GM21737 (cell line): ENCODE data around the gene EIF3M.

Experiments
- ATAC-seq: cut with Tn5 transposase; IDR thresholded peaks from one replicate; pipeline ENCODE4 v1.9.1; 2021; ENCODE audit warnings: mild to moderate bottlenecking, moderate library complexity; ENCODE audit not compliant: unreplicated experiment

EIF3M gene

DNA sequence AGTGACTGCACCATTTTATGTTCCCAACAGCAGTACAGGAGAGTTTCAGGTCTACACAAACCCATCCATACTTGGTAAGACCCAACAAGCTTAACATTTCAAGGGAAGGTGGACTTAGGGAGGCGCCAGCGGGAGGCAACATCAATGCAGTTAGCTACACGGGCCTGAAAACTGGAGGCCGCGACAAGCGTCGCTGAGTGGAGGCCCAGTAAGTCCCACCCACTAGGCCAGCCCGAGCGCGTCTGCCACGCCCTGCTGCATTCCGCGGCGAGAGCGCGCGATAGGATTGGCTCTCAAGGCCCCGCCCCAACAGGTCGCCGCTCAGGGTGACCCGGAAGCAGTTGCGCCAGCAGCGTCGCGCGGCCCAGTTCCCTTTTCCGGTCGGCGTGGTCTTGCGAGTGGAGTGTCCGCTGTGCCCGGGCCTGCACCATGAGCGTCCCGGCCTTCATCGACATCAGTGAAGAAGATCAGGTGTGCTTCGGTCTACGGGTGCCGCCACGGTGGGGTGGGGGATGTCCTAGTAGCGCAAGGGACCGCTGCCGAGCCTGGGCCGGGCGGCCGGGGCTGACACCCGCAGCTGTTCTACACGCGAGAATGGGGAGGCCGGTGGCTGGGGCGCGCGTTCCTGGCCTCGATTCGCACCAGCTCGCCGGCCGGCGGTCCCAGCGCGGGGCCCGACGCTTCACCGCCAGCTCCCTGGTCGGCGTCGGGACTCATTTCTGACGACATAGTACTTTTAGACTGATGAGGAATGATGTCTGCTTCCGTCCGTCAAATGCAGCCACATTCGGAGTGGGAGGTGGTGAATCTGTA is at the start of gene EIF3M:
TSS of gene EIF3M (plus strand) at position 373 of the 813 bp plus-strand sequence. CDS start at position 430, 57 bp downstream.
- peak; percentile 99 for ATAC-seq

DNA sequence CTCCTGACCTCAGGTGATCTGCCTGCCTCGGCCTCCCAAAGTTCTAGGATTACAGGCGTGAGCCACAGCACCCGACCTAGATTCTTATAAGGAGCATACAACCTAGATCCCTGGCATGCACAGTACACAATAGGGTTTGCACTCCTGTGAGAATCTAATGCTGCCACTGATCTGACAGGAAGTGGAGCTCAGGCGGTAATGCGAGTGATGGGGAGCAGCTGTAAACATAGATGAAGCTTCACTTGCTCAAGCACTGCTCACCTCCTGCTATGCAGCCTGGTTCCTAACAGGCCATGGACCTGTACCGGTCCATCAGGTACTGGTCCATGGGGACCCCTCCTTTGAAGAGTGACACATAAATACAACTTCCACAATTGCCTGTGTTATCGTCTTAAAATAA is 44.8 kb upstream of the EIF3M start:
- ATAC-seq = no peak

DNA sequence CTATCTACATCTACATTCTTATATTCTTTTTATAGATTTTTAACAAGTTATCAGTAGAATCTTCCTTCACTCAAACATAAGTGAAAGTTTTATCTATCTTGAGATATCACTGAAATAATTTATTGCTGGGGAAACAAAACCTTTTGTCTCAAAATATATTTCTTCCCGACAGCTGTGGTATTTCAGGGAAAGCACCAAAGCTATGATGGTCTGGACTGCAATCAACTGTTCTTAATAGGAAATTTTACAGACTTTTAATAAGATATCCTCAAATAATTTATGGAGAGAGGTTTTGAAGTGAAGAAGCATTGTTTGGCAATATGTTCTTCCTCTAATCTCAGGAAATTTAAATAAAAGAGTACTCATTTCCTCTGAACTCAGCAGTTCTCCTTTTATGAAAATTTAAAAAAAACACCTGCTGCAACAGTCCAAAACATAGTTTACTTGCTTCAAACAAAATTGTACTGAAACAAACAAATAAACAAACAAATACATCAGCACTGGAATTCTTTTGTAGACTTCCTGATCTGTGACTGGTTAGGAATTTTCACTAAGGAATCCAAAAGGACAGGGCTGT is 33.9 kb upstream of the EIF3M start:
- no peak for ATAC-seq

DNA sequence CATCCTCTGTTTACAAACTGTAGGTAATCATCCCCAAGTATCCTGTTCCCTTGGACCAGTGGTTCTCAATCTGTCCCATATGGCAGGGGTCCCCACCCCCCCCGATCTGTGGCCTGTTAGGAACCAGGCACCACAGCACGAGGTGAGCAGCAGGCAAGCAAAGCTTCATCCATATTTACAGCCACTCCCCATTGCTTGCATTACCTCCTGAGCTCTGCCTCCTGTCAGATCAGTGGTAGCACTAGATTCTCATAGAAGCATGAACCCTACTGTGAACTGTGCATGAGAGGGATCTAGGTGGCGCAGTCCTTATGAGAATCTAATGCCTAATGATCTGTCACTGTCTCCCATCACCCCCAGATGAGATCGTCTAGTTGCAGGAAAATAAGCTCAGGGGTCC is 33.4 kb upstream of the EIF3M start:
- no peak for ATAC-seq

DNA sequence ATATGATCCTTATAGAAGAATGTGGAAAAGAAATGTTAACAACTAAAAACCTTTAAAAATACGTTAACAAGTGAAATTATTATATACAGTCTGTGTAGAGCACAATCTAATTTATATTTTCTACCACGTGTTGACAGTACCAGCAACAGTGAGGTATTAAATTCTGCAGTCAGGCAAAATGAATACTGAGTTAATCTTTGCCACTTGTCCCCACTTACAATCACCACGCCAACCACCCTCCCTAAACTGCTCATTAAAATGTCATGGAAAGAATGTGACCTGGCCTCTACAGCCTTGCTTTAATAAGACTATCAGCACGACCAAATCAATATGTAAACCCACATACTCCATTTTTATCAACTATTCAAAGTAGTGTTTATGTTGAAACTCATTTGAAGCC is 28.5 kb upstream of the EIF3M start:
- no peak for ATAC-seq

DNA sequence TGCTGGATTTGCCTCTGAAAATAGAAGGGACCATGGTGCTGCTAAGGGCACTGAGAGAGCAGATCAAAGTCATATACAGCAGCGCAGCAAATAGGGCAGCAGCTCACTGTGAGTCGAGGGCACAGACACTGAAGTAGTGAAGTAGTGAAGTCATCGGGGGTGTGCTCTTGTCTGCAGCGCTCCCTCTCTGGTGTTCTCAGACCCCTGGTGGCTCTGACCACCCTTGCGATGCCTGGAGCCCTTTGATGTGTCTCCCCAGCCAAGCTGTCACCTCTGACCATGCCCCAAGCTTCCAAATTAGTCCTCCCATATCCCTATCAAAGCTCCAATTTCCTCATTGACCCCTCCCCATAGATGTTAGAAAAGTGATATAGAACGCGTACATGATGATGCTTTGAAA is 27.7 kb upstream of the EIF3M start:
- no peak for ATAC-seq

DNA sequence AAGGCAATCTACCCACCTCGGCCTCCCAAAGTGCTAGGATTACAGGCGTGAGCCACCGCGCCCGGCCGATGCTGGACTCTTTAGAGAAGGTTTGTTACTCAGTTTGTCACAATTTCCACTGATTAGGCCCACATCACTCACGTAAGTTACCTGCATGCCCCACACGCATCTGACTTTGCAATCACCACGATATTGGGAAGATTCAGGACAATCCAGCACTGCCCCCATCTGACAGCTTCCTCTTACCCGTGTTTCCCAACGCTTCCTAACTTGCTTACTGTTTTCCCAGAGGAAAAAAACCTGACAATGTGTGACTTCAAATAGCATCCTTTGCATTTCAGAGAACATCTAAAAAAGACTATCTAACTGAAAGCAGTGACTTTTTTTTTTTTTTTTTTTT is 21.8 kb upstream of the EIF3M start:
- no peak for ATAC-seq

DNA sequence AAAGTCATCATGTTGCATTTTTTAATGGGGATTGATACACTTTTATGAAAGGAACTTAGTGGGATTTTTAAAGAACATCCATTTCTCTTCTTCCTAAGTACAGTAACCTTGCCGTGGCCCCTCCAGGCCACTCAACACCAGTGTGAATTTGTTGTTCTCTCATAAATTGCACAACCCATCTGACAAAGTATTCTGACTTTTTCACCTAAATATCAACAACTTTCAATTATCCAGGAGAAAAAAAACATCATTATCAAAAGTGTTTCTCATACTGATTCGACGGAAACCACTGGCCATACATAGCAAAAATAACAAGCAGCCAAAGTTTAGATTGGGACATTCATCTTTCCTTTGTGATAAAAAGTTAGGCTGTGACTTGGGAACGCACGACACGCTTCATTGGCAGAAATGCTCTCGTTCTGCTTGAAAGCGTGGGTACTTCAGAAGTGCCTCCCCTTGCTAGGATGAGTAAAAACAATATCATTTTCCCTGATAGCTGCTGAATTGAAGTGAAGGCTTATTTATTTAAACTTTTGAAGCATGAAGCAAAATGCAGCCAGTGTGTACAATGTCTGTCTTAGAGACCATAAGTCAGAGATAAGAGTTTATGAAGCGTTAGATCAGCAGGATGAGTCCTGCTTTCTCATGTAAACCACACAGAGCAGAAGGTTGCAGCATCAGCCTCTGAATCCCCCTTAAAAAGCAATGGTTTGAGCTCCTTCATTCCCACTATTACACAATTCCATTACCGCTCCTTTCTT is 20.6 kb upstream of the EIF3M start:
- ATAC-seq = no peak

DNA sequence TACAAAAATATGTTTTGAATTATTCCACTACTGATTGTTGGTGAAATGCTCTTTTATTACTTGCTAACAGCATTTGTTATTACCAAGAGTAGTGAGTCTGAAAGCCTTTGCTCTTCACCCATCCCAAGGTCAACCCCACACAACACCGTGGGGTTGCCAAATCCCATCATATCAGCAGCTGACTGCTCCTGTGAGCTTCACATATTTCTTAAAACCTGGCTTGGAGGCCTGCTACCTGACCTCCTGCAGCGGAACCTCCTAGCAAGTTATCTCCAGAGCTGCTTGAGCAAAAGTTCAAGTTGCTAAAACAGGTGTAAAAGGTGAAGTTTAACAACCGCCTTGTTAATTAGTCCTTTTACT is 20.1 kb upstream of the EIF3M start:
- ATAC-seq = no peak

DNA sequence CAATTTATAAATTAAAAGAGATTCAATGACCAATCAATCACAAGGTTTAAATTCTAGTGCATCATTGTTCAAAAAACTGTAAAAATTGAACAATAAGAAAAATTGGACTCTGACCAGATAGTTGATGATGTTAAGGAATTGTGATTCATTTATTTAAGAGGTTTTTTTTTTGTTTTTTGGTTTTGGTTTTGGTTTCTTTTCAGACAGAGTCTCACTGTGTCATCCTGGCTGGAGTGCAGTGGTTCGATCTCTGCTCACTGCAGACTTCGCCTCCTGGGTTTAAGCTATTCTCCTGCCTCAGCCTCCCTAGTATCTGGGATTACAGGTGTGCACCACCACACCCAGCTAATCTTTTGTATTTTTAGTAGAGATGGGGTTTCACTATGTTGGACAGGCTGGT is 17.1 kb upstream of the EIF3M start:
- ATAC-seq = no peak

DNA sequence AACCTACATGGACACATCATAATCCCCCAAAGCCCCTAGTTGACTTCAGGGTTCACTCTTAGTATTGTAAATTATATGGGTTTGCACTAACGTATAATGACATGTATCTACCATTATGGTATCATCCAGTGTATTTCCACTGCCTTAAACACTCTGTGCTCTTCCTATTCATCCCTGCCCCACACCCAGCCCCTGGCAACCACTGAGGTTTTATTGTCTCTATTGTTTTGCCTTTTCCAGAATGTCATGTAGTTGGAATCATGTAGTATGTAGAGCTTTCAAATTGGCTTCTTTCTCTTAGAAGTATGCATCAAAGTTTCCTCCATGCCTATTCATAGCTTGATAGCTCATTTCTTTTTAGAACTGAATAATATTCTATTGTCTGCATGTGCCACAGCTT is 16.5 kb upstream of the EIF3M start:
- ATAC-seq = no peak

DNA sequence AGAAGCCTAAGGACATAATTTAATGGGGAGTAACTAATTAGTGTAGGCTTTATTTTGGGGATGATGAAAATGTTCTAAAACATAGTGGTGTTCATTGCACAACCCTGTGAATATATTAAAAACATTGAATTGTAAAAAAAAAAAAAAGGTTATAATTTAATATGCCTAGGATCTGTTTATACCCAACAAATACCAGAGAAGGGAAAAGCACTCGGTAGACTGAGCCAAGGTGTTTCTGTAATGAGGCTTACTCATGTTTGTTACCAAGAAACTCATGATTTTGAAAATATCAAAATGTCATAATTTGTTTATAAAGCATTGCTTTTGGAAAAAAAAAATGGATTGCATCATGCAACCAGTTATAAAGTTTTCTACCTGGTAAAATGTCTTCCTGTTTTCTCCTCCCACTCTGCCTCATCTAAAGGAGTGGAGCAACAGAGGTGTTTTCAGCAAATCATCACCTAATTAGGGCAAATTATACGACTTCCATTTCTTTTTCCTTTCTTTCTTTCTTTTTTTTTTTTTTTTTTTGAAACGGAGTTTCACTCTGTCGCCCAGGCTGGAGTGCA is 14.2 kb upstream of the EIF3M start:
- no peak for ATAC-seq

DNA sequence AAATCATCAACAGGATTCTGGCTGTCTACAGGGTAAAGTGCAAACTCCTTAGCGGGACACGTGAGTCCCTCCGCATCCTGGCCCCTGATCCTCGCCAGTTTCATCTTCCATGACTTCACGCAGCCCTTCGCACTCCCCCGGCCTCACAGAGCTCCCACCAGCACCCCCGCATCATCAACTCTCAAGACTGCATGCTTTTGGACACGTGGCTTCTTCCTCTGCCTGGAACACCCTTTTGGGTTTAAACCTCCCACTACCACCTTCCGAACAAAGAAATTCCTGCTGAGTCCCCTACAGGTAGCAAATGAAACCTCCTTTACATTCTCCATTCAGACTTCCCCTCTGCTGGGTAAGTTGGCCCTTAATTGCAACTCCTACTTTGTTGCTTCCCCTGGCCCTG is 12.6 kb upstream of the EIF3M start:
- ATAC-seq = no peak

DNA sequence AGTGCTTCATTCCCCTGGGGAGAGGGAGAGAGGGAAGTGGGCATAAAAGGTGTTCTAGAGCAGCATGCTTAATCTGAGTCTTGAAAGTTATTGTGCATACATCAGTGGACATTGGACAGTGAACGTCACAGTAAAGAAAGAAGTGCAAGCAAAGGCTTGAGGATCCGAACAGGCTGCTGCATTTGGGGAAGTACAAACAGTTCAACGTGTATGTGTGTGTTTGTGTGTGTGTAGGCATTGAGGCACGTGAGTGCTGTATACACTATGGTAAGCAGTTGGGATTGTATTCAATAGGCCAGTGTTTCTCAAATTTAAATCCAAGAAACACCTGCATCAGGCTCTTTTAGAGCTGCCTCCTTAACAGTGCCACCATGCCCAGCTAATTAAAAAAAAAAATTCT is 10.4 kb upstream of the EIF3M start:
- no peak for ATAC-seq

DNA sequence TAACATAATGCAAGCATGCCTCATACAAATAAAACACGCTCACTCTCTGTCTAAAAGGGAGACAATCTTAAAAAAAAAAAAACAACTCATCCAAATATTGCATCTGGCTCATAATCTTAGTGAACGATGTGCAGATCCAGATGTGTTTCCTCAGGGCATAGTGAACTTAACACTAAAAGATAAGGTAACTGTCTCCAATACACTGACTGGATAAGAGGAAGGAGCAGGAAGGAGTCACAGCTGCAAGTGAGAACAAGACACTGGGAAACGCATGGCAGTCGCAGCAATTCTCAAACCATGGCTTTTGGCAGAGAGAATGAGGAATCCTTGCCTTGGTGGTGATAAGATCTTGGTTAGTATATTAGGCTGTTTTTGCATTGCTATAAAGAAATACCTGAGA is 9.2 kb upstream of the EIF3M start:
- no peak for ATAC-seq

DNA sequence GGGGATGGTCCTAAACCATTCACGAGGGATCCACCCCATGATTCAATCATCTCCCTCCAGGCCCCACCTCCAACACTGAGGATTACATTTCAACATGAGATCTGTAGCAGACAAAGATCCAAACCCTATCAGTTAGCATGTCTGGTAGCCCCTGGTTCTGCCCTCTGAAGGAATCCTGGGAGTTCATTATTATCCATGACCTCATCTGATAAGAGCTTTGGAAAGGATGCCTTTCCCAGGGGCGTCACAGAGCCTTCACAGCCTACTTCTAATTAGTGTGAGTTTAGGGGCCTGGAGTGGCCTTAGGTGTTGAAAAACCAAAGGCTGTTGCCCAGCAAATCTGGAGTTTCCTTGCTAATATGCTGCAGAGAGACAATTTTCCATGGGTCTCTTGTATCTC is 8.6 kb upstream of the EIF3M start:
- ATAC-seq = no peak

DNA sequence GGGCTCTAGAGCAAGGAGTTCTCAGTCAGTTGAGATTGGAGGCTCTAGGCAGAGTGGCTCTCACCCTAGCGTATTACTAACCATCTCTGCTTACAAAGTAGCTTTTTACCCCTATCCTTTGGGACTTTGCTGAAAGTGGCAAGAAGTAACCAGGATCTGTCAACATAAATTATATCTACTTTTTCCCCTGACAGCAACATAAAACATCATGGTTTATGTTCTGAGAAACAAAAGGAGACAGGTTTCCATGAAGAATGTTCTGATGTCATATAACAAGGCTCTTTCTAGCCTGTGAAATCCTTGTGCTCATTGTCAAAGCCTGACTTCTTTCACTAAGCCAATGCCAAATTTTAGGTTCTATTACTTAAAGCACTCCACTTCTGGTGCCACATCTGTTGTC is 7.2 kb upstream of the EIF3M start:
- ATAC-seq = no peak

DNA sequence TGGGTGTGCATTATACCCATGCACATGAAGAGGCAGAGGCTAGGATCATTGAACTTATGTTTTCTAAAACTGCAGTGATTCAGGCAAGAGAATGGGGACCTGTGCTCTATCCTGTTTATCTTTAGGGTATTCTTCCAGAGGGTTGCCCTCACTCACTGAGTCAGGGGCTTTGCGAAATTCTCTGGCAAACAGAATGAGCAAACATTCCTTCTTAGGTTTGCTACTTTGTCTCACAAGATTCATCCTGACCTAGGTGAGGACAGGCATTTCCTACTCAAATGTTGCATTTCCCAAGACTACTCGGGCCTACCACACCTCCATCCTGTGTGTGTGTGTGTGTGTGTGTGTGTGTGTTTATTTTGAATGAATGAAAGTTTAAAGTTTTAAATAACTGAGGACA is 2.7 kb upstream of the EIF3M start:
- no peak for ATAC-seq

DNA sequence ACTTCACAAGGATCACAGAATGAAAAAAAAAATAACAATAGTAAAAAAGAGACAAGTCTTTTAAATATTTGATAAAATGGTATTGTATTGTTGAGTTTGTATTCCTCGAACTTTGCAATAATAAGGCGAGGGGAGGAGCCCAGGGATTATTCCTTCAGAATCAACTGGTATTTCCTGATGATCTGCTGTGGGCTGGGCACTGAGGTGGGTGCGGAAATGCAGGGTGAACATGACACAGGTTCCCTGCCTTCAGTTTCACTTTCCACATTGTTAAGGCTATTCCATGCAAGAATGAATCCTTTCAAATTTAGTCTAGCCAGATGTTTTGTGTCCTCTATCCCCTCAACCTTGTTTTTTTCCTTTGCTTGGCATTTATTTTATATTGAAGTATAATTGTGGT is 2.1 kb upstream of the EIF3M start:
- ATAC-seq = no peak

DNA sequence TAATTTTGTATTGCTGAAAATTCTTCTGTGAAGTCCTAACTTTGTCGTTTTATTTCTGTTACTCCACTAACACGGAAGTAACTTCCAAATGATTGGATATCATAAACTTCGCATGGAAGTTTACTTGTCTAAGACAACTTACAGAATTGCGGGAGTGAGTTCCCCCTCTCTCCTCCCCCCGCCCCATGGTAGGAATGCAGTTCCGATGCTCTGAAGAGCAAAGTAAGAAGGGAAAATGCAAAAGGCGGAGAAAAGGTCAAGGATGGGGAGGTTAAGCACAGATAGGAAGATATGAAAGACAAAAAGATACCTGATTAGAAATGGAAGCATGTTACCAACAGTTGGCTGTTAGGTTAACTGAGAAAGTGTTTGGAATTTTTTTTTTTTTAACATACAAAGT is 1.3 kb downstream of the EIF3M start:
- no peak for ATAC-seq

DNA sequence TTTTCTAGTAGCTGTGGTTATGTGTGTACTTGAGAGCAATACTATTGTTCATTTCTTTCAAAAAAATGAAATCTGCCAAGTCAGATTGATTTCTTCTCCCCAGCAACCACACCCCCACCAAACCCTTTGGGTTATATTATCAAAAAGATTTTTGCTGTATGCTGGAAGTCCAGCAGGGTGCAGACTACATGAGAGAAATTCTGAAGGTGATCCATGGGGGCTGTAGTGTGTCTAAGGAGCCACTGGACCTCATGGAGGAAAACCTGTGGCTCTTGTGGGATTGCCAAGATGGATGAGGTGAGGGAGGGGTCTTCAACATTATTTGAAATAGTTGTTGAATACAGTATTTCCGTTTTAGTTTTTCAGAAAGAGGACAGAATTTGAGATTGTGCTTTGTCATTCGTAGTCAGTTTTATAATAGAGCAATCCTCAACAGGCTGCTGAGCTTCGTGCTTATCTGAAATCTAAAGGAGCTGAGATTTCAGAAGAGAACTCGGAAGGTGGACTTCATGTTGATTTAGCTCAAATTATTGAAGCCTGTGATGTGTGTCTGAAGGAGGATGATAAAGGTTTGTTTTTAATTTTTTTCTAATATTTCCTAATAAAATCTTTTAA is 3.1 kb downstream of the EIF3M start:
- ATAC-seq = no peak
